Suprapubic skin (tissue), 4 donors: Measurements from ENCODE around the gene CRLF3. TPM values are rescaled to one million over a fixed set of nuclear protein-coding genes. Genes with fewer than 3 reads are reported as not detected.

Experiments used
- DNase-seq, 2 donors: peaks; one replicate each; pipeline ENCODE4 v3.0.0-alpha.2; 2019; ENCODE audit warnings: low spot score in 2 of 2
- H3K27ac ChIP-seq: fragments of 200-600 bp; sonication (generic); one replicate; pipeline ENCODE4 v1.5.1; 2019
- H3K27me3 ChIP-seq: fragments of 200-600 bp; sonication (generic); one replicate; pipeline ENCODE4 v1.5.1; 2019
- H3K36me3 ChIP-seq: fragments of 200-600 bp; sonication (generic); one replicate; pipeline ENCODE4 v1.5.1; 2019
- H3K4me1 ChIP-seq: fragments of 200-600 bp; sonication (generic); one replicate; pipeline ENCODE4 v1.5.1; 2019
- H3K4me3 ChIP-seq: fragments of 200-600 bp; sonication (generic); one replicate; pipeline ENCODE4 v1.5.1; 2019; ENCODE audit warnings: mild to moderate bottlenecking
- H3K9me3 ChIP-seq: fragments of 200-600 bp; sonication (generic); one replicate; pipeline ENCODE4 v1.5.1; 2019
- EP300 ChIP-seq: sonication (generic); formaldehyde crosslinking; IDR thresholded peaks from one replicate; pipeline ENCODE4 v1.6.1; 2017; ENCODE audit warnings: antibody characterized with exemption
- POLR2A ChIP-seq, 2 donors: fragments of 450-650 bp; IDR thresholded peaks; one replicate each; pipeline ENCODE4 v1.6.1; 2017; ENCODE audit warnings: antibody characterized with exemption in 2 of 2, mild to moderate bottlenecking in 2 of 2, moderate library complexity in 2 of 2
- POLR2AphosphoS5 ChIP-seq, 3 donors: sonication (generic); formaldehyde crosslinking; IDR thresholded peaks; one replicate each; pipeline ENCODE4 v1.6.1; 2017; ENCODE audit warnings: antibody characterized with exemption in 3 of 3
- WGBS: methylation state at CpG from one replicate; pipeline ENCODE4 v1.1.5; 2018; 5-methylcytosine and 5-hydroxymethylcytosine counted together
- total RNA-seq, 4 donors: library from RNA; depleted of rRNA; stranded (reverse); fragments of >200 nt; gene quantifications; one replicate each; pipeline ENCODE4 v1.1.0, GENCODE V29; 2016
- TF ChIP-seq, protein P1 (sequence below), 2 donors: fragments of 200-600 bp in 1 of 2; fragments of 450-650 bp in 1 of 2; sonication (generic) in 1 of 2; IDR thresholded peaks; one replicate each; pipeline ENCODE4 v1.5.1; 2016 to 2019; ENCODE audit warnings: antibody characterized with exemption in 2 of 2, mild to moderate bottlenecking in 1 of 2, moderate library complexity in 1 of 2

Gene CRLF3, protein sequence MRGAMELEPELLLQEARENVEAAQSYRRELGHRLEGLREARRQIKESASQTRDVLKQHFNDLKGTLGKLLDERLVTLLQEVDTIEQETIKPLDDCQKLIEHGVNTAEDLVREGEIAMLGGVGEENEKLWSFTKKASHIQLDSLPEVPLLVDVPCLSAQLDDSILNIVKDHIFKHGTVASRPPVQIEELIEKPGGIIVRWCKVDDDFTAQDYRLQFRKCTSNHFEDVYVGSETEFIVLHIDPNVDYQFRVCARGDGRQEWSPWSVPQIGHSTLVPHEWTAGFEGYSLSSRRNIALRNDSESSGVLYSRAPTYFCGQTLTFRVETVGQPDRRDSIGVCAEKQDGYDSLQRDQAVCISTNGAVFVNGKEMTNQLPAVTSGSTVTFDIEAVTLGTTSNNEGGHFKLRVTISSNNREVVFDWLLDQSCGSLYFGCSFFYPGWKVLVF
- total RNA-seq: 10 to 100 TPM; 16.1 to 24.1 (median 19.2) TPM

DNA sequence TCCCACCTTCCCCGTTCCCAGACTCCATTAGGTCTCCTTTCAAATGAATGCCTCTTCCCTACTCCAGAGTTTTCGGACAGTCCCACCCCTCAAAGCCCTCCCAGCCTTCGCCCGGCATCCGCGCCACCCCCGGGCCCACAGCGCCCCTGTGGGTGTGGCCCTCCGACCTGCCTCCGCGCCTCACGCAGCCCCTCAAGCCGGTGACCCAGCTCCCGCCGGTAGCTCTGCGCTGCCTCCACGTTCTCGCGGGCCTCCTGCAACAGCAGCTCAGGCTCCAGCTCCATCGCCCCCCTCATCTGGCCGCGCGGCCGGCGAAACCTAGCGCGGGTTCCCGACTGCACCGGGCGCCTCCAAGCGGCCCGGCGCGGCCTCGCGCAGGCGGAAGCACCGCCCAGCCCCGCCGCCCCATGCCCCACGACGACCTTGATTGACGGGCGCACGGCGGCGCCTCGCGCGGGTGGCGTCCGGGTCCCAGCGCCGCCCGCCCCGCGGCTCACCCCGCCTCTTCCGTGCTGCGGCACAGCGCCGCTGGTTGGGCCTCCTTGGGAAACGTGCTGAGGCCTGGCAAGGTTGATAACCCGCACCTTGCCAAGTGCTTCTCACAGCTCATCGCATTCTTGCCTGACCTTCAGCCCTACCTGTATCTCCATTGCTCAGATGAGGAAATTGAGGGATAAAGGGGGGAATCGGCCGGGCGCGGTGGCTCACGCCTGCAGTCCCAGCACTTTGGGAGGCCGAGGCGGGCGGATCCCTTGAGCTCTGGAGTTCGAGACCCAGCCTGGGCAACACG lies at the start of gene CRLF3:
TSS of gene CRLF3 (minus strand) at position 337 of the 790 bp plus-strand sequence. CDS start at position 296, 41 bp downstream.
- Histone ChIP-seq H3K4me3 (peak within 1 kb of the TSS; percentile 95), H3K36me3 (no peaks in the 10 kb centered on the region), H3K4me1 (peaks cover 39% of the 10 kb centered on the region), H3K27ac (peak within 1 kb of the TSS; percentile 87), H3K9me3 (no peaks in the 10 kb centered on the region), H3K27me3 (no peaks in the 10 kb centered on the region)
- WGBS: 7% methylated on average over 29 of the region's 75 CpGs
- peak in 1 of 2 donors; percentile 43 for TF ChIP-seq POLR2A (IDR thresholded peaks at IDR 0.05)
- TF ChIP-seq, protein P1, sequence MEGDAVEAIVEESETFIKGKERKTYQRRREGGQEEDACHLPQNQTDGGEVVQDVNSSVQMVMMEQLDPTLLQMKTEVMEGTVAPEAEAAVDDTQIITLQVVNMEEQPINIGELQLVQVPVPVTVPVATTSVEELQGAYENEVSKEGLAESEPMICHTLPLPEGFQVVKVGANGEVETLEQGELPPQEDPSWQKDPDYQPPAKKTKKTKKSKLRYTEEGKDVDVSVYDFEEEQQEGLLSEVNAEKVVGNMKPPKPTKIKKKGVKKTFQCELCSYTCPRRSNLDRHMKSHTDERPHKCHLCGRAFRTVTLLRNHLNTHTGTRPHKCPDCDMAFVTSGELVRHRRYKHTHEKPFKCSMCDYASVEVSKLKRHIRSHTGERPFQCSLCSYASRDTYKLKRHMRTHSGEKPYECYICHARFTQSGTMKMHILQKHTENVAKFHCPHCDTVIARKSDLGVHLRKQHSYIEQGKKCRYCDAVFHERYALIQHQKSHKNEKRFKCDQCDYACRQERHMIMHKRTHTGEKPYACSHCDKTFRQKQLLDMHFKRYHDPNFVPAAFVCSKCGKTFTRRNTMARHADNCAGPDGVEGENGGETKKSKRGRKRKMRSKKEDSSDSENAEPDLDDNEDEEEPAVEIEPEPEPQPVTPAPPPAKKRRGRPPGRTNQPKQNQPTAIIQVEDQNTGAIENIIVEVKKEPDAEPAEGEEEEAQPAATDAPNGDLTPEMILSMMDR (IDR thresholded peaks at IDR 0.05): peak; percentile 39 to 76
- peak in 1 of 3 donors; percentile 6 for TF ChIP-seq POLR2AphosphoS5 (IDR thresholded peaks at IDR 0.05)
- no peak for TF ChIP-seq EP300
- DNase-seq: peak; percentile 90 to 92

DNA sequence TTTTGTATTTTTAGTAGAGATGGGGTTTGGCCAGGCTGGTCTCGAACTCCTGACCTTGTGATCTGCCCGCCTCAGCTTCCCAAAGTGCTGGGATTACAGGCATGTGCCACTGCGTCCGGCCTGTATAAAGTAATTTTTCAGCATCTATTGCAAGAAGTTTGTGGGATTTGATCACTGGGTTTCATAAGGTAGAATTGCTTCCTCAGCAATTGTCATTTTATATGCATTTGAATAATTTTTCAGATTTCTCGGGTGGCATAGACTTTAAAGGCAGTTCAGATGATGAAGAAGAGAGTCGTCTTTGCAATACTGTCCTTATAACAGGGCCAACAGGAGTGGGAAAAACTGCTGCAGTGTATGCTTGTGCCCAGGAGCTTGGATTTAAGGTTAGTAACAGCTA lies 44.5 kb upstream of the CRLF3 start:
- H3K4me3 ChIP-seq: no peak overlapping the region
- no peak overlapping the region for H3K27ac ChIP-seq
- H3K36me3 ChIP-seq: peaks cover 14% of the 10 kb centered on the region
- TF ChIP-seq POLR2AphosphoS5 (IDR thresholded peaks at IDR 0.05) (no peak), POLR2A (IDR thresholded peaks at IDR 0.05) (no peak), EP300 (no peak)
- TF ChIP-seq, protein P1 (IDR thresholded peaks at IDR 0.05): no peak
- H3K9me3 ChIP-seq: no peaks in the 10 kb centered on the region
- H3K4me1 ChIP-seq: no peaks in the 10 kb centered on the region
- DNase-seq: no peak
- H3K27me3 ChIP-seq: no peaks in the 10 kb centered on the region
- WGBS: 99% methylated on average over 6 of the region's 6 CpGs

DNA sequence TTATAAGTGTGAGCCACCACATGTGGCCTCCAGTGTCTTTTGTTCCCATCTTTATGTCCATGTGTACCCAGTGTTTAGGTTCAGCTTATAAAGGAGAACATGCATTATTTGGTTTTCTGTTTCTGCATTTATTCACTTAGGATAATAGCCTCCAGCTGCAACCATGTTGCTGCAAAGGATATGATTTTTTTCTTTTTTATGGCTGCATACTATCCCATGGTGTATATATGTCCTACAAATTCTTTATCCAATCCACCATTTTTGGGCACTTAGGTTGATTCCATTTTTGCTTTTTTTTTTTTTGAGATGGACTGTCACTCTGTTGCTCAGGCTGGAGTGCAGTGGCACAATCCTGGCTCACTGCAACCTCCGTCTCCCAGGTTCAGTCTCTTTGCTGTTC lies 40.1 kb upstream of the CRLF3 start:
- no peak overlapping the region for H3K27ac ChIP-seq
- no peaks in the 10 kb centered on the region for H3K4me1 ChIP-seq
- peaks cover 8% of the 10 kb centered on the region for H3K36me3 ChIP-seq
- TF ChIP-seq, protein P1 (IDR thresholded peaks at IDR 0.05): no peak
- no peak for TF ChIP-seq EP300
- no peak for TF ChIP-seq POLR2A (IDR thresholded peaks at IDR 0.05)
- TF ChIP-seq POLR2AphosphoS5 (IDR thresholded peaks at IDR 0.05): no peak
- H3K4me3 ChIP-seq: no peak overlapping the region
- DNase-seq: no peak
- no peaks in the 10 kb centered on the region for H3K27me3 ChIP-seq
- H3K9me3 ChIP-seq: no peaks in the 10 kb centered on the region
- 100% methylated on average over 1 of the region's 1 CpG for whole genome bisulfite sequencing

DNA sequence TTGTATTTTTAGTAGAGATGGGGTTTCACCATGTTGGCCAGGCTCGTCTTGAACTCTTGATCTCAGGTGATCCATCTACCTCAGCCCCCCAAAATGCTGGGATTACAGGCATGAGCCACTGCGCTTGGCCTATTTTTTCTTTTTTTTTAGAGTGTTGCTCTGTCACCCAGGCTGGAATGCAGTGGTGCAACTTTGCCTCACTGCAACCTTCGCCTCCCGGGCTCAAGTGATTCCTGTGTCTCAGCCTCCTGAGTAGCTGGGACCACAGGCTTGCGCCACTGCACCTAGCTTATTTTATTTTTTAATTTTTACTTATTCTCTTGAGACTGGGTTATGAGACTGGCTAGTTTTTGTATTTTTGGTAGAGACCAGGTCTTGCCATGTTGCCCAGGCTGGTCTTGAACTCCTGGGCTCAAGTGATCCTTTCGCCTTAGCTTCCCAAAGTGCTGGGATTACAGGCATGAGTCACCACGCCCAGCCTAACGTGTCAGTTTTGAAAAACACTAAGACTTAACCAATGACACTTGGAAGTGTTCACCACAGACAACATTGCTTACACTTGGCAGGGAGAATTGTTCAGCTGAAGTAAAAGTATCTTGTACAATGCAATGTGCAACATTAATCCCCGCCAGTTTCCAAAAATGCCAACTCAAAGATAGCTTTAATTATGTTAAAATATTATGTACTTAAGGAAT lies 34.2 kb upstream of the CRLF3 start:
- H3K27ac ChIP-seq: no peak overlapping the region
- DNase-seq: no peak
- H3K27me3 ChIP-seq: no peaks in the 10 kb centered on the region
- WGBS: 83% methylated on average over 9 of the region's 9 CpGs
- no peaks in the 10 kb centered on the region for H3K9me3 ChIP-seq
- TF ChIP-seq, protein P1 (IDR thresholded peaks at IDR 0.05): no peak
- TF ChIP-seq POLR2AphosphoS5 (IDR thresholded peaks at IDR 0.05) (no peak), EP300 (no peak), POLR2A (IDR thresholded peaks at IDR 0.05) (no peak)
- no peak overlapping the region for H3K4me3 ChIP-seq
- H3K4me1 ChIP-seq: no peaks in the 10 kb centered on the region
- peaks cover 12% of the 10 kb centered on the region for H3K36me3 ChIP-seq
